GM23248 (cell line): ENCODE results near the gene CXCL5.

Experiments
- EZH2 ChIP-seq: fragments of 200-600 bp; sonication (generic); IDR thresholded peaks from 2 replicates; pipeline ENCODE4 v1.6.1; 2018; ENCODE audit warnings: antibody characterized with exemption, mild to moderate bottlenecking; ENCODE audit not compliant: insufficient read depth, poor library complexity, severe bottlenecking
- EZH2phosphoT487 ChIP-seq: fragments of 200-600 bp; sonication (generic); IDR thresholded peaks from 2 replicates; pipeline ENCODE4 v1.6.1; 2018; ENCODE audit warnings: antibody characterized with exemption, moderate library complexity, mild to moderate bottlenecking, low read depth; ENCODE audit not compliant: insufficient read depth

DNA sequence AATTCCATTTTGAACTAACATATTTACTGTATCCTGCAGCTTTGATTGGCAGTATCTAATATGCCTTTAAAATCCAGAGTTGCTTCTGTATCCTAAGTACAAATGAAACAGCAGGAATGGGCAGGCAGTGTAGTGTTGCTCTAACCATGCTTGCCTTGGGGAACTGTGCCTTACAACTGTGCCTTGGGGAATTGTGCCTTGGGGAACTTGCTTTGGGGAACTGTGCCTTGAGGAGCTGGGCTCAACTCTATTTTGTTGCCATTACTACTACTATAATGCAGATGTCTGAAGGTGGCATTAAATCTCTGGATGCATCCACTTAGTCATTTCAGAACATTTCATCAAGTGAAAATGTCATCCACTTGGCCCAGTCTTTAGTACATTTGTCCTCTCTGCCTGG lies 33.1 kb upstream of the CXCL5 start:
- TF ChIP-seq EZH2 (no peak), EZH2phosphoT487 (no peak)
